ENCODE data around the gene TRUB1.

The TRUB1 gene

GRCh38 chr10:115018185-115018931 is 80.4 kb downstream of the TRUB1 start:
- TF ChIP-seq ZNF274 (IDR thresholded peaks at IDR 0.05; ENCODE audit: low read depth, low read length) = no peak
- no peak overlapping the region for H3K4me3 ChIP-seq (ENCODE audit: low read length)

DNA sequence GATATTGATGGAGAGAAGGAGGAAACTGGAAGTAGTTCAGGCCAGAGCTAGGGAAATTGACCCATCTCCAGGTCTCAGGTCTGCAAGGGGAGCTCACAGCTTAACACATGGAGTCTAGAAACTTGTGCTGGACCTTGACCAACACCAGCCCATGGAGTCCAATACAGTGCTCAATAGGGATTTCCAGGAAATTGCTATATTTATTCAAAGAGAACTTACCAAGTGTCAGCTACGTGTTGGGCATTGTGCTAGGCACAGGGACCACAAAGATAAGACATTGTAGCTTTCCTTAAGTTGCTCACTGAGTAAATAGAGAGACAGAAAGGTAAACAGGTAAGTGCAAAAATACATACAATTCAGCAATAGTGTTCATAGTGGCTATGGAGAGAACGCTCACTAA is 82.5 kb downstream of the TRUB1 start:
- no peak overlapping the region for H3K4me3 ChIP-seq (ENCODE audit: low read length)
- no peak for TF ChIP-seq ZNF274 (IDR thresholded peaks at IDR 0.05; ENCODE audit: low read depth, low read length)

- H3K4me3 ChIP-seq (ENCODE audit: low read length) = no peak overlapping the region
- no peak for TF ChIP-seq ZNF274 (IDR thresholded peaks at IDR 0.05; ENCODE audit: low read depth, low read length)
These were observed 84.7 kb downstream of the TRUB1 start for GRCh38 chr10:115022733-115023132.

DNA sequence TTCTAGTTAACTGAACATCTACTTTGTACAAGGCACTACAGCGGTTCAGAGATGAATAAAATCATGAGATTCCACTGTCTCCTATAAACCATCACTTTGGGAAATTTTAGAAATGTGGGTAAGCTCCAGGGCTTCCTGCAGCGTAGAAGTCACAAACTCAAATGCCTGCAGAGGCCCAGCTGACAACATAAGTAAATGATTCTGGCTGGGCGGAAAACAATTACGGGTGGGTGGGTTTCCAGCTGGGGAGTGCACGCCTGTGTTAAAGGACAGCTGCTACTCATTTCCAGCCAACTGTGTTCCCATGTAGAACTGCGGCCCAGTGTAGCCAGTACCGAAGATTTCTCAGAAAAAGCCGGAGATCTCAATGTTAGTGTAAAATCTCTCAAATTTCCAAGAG is 85.7 kb downstream of the TRUB1 start:
- TF ChIP-seq ZNF274 (IDR thresholded peaks at IDR 0.05; ENCODE audit: low read depth, low read length) = no peak
- H3K4me3 ChIP-seq (ENCODE audit: low read length) = no peak overlapping the region

GRCh38 chr10:115024371-115024770 is 86.4 kb downstream of the TRUB1 start:
- H3K4me3 ChIP-seq (ENCODE audit: low read length) = no peak overlapping the region
- TF ChIP-seq ZNF274 (IDR thresholded peaks at IDR 0.05; ENCODE audit: low read depth, low read length) = no peak

GRCh38 chr10:115026056-115026745 is 88.2 kb downstream of the TRUB1 start:
- TF ChIP-seq ZNF274 (IDR thresholded peaks at IDR 0.05; ENCODE audit: low read depth, low read length) = no peak
- no peak overlapping the region for H3K4me3 ChIP-seq (ENCODE audit: low read length)

DNA sequence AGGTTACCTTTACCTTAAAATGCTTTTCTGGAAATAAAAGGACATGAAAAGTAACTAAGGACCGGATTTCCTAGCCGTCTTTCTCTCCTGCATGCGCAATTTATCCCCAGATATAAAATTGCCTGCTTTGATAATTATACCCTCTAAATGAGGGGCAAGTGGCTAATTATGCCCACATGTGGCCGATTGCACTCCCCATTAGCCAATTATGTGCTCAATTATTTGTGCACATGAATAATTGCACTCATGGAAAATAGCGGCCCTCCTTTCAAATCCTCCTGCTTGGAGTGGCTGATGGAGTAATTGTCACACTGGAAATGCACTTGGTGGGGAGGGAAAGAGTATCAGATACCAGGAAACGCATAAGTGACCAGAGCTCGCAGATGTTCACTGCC is 88.7 kb downstream of the TRUB1 start:
- TF ChIP-seq ZNF274 (IDR thresholded peaks at IDR 0.05; ENCODE audit: low read depth, low read length) = no peak
- no peak overlapping the region for H3K4me3 ChIP-seq (ENCODE audit: low read length)

Data from GM08714 (cell line).